HTERT RPE-1 (cell line): ENCODE data around the gene S100A3.
"Not testable (repeated sequence)": the region's sequence is repeated elsewhere in the genome, so short reads cannot be mapped to it uniquely, and the experiment has no call there.

Experiments used
- in situ Hi-C: fragments of 300-500 bp; cut with MboI; formaldehyde crosslinking; loops from 4 replicates; pipeline ENCODE4 v1.14.3; 2020; ENCODE audit warnings: low sequenced_read_pairs

The S100A3 gene

DNA sequence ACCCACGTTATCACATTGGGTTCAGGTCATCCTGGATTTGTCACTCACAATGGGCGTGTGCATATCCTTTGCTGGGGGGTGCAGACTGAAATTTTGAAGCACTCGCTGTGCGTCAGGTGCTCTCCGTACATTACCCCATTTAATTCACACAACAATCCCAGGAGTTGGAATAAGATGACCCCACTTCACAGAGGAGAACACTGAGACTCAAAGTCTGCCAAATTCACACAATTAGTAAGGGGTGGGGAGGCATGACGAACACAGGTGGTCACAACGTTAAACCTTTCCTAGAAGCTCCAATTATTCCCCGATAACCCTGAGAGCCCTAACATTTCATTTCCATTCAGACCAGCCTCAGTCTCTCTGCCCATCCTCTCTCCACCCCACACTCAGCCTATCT is 20.4 kb upstream of the S100A3 start:
- in situ Hi-C loops: no loop called here

DNA sequence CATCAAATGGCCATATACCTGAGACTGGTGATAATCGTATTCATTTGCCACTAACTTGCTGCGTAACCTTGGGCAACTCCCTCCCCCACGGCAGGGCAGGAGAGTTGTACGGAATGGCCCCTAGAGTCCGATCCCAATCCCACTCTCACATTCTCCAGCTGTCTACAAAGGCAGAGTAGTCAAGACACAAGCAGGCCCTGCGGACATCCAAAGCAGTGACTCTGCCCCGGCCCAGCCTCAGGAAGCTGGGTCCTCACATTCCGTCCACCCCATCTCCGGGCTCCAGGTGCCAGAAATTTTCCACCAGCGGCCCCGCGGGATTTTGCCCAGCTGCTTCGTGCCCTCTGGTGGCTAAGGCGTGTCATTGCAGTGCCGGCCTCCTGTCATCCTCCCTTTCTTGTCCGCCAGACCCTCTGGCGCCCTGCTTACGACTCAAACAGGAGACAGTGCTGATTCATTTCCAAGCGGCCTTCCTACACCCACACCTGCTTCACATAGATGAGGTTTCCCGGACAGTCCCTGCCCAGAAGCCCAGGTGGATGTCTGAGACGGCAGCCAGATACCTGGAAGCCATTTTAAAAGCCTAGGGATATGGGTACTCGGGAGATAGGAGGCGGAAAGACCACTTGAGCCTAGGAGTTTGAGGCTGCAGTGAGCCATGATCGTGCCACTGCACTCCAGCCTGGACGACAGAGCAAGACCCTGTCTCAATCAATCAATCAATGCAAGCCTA is 19.5 kb upstream of the S100A3 start:
- in situ Hi-C loops: no loop called here

DNA sequence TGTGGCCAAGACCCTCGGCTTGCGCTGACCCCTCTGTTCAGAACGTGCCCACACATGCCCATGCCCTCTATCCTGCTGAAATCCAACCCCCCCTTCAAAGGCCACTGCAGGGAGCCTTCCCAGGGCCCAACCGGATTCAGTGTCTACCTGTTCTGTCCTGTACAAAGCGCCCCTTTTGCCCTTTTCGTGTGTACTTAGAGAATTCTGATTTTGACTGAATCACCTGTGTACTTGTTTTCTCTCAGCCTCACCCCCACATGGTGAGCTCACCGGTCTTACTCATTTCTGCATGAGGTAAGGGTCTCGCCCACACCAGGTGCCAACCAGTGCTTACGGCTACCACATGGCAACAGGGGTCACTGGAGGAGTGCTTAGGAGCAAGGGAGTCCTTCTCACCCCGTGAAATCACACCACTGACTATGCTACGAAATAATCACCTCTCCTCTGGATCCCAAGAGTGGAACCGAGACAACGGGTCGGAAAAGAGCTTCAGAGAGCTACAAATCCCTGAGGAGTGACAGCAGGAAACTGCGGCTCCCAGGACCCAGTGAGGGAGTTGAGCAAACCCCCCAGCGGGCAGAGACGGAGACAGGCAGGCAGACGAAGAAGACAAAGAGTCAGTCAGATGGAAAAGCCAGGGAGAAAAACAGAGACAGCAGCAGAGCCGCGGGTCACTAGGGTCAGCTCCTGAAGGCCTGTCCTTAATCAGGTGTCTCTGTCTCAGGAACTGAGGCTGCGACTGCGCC is 18.7 kb upstream of the S100A3 start:
- in situ Hi-C loops: no loop called here

DNA sequence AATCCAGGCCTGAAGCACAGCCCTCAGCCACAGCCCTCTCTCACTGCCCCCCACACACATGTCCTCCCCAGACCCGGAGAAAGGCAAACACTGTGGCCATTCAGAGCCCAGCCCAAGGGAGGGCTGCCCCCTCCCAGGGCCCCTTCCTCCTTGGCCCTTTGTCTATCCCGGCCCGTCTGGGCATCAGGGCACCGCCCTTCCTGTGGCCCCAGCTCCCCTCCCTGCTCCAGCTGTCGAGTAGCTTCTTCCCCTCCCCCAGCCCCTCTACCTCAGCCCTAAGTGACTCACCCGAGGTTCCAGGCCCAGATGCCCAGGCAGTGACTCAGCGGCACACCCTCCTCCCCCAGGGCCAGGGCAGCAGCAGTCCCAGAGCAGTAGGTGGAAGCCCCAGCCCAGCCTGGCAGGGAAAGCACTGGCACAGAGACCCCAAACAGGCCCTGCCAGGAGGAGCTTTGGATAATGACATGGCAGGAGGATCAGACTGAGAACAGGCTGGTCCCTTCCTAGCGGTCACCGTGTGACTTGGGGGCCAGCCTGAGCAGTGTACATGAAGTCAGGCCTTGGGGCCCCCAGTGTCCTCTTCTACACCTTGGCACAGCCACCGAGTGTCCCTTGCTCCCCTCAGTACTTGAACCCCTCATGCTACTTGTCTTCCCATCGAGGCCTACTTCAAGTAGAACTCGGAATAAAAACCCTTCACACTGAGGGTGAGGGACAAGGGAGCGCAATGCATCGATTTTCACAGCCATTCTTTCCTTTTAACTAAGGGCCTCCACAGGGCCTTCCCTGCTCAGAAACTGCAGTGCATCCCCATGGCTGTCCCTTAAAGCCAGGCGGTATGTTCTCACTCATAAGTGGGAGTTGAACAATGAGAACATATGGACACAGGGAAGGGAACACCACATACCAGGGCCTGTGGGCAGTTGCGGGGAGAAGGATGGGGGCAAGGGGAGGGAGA is 17.6 kb upstream of the S100A3 start:
- in situ Hi-C loops: no loop called here

DNA sequence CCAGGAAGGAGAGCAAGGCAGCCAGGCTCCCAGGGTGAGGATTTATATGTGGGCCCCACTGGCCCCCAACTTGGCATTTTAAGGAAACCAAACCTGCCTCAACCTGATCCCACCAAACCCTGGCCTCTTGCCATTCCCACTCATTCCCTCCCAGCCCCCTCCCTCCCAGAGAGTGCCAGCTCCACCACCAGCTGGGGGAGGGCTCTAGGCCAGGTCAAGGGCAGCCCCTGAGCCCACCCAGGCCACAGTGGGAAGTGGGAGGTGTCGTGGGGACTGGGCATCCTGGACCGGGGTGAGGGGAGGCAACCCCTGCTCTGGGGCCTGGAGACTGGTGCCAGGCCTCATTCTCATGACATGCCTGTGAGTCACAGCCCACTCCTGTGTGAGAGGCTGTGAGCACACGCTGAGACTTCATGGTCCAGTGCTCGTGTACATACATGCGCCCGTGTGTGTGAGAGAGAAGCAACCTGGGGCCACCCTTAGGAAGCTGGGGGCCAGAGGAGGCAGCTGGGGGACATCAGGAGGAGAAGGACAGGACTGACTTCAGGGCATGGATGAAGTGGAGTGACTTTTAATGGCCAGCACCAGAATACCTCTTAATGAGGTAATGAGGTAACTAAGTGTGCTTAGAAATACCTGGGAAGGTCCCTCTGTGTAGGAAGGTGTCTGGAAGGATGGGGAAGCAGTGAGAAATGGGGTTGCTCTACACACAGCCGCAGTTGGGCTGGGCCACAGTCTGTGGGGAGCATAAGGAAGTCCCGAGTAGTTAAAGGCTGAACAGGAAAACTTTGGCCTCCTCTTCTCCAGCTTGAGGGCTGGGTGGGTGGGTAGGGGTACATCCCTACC is 16.7 kb upstream of the S100A3 start, which contains the start of gene S100A2:
TSS of gene S100A2 (minus strand) at position 316 of the 846 bp plus-strand sequence. CDS start 1,967 bp downstream, outside the sequence.
- in situ Hi-C loops: no loop called here

DNA sequence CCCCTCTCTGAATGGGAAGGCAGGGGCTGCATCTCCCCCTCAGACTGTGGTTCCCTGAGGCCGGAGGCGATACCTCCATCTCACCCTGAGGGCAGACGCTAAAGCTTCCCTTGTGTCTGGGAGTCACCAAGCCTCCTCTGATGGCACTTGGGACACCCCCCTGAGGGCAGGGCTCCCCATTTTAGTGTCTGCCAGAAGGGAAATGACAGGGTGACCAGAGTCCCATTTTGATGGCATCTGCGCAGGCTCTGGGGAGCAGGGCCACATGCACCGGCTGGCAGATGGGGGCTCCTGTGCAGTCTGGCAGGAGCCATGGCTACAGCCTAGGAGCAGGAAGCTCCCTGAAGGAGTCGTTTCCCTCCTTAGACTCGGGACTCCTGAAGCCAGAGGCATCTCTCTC is 14.9 kb upstream of the S100A3 start:
- in situ Hi-C loops: no loop called here

DNA sequence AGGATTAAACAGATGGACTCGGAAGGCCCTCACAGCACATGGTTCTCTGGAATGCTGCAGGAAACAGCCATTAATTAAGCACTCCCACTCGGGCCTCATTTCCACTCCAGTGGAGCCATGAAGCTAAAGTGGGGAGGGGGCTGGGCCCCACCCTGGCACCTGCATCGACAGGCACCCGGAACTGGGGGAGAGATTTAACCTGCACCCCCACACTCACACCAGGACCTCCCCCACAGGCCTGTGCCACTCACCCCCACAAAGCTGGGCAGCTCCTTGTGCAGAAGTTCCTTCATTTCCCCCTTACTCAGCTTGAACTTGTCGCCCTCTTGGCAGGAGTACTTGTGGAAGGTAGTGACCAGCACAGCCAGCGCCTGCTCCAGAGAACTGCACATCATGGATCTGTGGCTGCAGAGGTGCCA is 14.4 kb upstream of the S100A3 start:
- in situ Hi-C loops: no loop called here

DNA sequence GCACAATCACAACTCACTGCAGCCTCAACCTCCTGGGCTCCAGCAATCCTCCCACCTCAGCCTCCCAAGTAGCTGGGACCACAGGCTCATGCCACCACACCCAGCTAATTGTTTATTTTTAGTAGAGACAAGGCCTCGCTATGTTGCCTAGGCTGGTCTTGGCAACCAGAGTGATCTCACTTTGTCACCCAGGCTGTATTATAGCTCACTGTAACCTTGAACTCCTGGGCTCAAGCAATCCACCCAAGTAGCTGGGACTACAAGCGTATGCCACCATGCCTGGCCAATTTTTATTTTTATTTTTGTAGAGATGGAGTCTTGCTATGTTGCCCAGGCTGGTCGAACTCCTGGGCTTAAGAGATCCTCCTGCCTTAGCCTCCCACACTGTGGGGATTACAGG is 13.0 kb upstream of the S100A3 start:
- in situ Hi-C loops: not testable (repeated sequence)

DNA sequence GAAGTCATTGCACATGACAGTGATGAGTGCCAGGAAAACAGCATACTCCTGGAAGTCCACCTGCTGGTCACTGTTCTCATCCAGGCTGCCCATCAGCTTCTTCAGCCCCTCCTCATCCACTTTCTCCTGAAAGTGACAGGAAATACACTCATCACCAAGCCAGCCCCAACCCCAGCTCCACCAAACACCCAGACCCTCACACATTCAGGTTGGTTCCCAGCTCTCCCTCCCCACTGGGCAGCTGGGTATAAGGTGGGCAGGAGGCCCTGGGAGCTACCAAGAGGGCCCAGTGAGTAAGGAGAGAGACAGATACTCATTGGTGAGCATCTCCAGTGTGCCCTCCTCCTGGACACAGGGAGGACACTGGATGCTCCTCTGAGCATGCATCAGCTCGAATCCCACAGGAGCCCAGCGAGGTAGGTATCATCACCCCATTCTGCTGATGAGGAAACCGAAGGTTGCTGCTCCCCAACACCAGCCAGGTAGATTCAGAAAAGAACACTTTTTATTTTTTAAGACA is 12.5 kb upstream of the S100A3 start:
- in situ Hi-C loops: no loop called here

DNA sequence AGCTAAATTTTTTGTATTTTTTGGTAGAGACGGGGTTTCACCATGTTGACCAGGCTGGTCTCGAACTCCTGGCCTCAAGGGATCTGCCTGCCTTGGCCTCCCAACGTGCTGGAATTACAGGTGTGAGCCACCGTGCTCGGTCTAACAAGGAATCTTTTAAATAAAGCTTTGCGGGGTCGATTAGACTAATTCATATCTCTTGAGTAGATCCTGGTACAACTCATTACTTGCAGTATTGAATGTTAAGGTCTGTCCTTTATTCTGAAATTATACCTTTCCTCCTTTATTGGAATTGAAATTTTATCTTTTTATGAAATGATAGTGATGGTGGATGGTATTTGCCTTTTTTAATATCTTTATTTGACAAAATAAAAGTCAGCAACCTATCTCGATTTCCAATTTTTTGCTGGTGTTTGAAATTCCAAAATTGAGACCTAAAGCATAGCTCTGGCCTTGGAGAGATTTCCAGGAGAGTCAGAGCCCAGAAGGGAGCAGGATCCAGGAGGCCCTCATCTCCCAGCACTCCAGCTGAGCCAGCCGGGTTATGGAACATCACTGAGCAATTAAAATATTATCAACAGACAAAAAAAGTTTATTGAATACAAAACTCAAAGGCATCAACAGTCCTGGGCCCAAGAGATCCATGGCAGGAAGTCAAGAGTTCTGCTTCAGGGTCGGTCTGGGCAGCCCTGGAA is 11.9 kb upstream of the S100A3 start:
- in situ Hi-C loops: no loop called here

DNA sequence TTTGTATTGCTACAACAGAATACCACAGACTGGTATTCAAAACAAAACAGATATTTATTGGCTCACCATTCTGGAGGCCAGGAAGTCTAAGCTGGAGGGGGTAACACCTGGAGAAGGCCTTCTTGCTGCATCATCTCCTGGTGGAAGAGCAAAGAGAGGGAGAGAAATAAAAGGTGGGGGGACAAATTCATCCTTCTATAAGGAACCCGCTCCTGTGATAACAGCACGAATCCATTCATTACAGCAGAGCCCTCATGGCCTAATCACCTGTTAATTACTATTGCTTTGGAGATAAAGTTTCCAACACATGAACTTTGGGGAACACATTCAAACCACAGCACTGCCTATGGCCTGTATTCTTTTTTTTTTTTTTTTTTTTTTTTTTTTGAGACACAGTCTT is 11.2 kb upstream of the S100A3 start:
- in situ Hi-C loops: no loop called here

DNA sequence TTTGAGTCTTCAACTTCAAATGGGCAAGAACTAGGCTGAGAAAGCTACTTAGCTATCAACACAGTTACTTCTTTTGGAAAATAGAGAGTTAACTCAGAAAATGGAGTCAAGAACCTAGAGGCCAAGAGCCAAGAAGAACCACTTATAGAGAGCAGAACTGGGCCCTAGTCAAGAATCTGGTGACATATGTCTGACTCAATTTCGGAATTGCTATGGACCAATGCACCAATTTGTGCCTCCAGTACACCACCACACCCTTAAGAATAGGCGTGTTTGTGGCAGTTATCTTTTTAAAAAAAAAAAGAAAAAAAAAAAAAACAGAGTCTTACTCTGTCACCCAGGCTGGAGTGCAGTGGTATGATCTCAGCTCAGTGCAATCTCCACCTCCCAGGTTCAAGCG is 8.8 kb upstream of the S100A3 start:
- in situ Hi-C loops: no loop called here

DNA sequence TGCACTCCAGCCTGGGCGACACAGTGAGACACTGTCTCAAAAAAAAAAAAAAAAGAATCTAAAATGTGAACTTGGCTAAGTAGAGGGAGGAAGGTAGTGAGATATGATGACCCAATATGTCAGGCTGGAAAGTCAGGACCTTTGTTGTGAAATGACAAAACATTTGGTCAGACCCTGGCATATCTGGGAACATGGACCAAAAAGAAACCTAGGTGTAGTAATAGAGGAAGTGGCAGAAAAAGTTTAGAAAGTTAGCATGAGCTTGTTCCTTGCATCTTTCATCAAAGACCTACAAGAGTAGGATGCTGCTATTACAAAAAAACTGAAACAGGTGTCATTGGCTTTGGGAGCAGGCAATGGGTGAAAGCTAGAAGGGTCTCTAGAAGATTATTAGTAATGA is 7.3 kb upstream of the S100A3 start:
- in situ Hi-C loops: no loop called here

DNA sequence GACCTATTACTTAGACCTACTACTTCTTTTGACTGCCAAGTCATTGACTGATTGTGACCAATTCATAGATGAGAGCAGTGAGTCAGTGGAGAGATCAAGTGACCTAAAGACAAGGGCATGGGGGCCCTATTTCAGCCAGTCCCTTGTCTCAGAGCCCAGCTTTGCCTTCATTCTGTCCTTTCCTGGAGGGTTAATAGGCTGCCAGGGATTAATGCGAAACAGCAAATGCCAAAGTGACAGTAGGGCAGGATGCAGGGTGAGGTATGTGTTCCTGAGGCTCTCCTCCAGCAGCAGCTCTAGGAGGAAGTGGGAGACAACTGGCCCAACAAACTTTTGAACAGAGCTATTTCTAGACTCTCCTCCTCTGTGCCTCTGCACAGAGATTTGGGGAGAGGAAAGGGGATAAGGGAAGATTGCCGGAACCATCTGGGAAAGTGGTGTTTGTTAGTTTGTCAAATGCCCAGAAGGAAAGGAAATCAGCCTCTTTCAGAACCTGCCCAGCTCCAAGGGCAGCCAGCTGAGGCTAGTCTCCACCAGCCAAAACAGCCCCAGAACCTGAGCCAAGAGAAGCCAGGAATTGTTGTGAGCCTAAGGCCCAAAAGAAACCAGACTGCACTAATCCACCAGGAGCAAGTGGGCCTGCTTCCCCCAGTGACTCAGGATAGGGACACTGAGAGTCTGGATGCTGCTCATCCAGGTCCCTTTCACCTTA is 4.9 kb upstream of the S100A3 start:
- in situ Hi-C loops: no loop called here

DNA sequence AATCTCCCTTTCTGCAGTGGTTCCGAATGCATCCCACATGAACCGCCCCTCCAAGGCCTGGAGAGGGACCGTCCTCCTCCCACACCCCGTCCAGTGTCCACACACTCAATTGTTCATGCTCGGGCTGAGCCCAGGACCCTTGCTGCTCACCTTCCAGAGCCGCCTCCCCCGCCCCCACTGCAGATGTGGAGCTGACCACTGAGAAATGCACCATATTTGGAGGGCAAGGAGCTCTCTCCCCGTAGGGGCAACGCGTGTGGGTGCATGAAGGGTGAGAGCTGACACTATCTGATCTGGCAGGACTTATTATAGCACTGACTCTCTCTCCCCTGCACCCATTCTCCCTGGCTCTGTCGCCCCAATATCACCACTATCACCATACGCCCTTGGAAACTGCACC is 4.0 kb upstream of the S100A3 start:
- in situ Hi-C loops: no loop called here

DNA sequence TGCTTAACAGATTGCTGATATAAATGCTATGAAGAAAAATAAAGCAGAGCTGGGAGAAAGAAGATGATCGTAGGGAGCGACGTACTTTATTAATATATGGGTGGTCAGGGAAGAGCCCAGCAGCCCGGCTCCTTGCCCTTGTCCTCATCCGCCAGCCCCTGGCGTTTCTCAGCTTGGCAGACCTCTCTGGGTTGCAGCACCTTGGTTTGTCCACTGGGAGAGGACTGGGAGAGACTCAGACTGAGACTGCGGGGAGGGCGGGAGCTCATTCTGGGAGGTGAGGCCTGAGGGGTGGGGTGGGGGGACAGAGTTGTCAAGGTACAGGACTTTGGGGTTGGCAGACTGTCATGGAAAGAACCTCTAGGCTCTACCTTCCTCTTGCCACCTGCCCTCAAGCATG is 3.3 kb upstream of the S100A3 start:
- in situ Hi-C loops: no loop called here

DNA sequence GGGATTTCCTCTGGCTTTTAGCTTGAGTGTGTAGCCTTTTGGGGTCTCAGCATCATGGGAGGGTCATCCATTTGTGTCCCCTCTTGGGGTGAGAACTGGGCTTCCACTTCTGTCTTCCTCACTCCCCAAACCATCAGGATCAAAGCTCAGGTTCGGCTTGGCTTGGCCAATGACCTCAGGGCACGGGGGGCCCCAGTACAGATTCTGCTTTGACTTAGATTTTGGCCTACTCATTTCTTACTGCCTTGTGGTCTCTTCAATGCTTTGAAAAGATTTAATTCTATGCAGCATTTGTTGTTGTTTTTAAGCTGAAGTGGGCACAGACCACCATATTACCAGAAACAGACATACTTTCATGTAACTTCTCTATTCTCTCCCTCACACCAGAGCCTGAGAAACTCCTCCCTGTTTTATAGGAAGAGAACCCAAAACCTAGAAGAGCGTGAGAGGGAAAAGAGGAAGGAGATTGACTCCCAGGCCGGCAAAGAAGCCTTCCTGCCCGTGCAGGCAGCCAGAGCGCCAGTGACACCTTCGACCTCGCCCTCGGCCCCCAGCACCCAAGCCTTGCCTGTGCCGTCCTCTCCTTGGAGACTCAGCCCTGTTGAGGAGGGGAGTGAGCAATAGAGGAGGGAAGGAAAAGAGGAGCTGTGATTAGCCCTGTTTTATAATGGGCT is 1.9 kb upstream of the S100A3 start:
- in situ Hi-C loops: no loop called here

DNA sequence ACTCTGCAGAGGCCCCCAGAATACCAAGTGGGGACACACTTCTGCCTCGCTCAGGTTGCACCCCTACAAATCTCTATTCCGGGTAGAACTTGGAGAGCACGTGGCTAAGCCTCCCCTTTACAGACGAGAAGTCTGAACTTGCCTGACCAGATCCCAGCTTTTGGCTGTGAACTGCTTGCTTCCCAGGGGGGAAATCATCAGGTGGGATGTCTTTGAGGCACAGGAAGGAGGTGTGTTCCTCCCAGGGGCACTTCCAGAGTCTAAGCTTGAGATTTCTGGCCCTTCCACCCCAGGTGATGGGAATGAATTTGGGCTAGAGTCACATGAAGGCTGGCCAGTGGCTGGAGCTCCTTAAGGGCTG is 1.3 kb upstream of the S100A3 start:
- in situ Hi-C loops: no loop called here
